HG03469 (cell line): ENCODE results near the gene UBTF.

ENCODE experiments used
- ATAC-seq: cut with Tn5 transposase; IDR thresholded peaks from one replicate; pipeline ENCODE4 v1.9.1; 2021; ENCODE audit warnings: mild to moderate bottlenecking, moderate library complexity, moderate number of reproducible peaks; ENCODE audit not compliant: unreplicated experiment

Gene UBTF

GRCh38 chr17:44214230-44214494, 5.3 kb downstream of the UBTF start:
- no peak for ATAC-seq

- no peak for ATAC-seq
Measured at GRCh38 chr17:44213403-44214229, 5.9 kb downstream of the UBTF start.

GRCh38 chr17:44212507-44213402, 6.7 kb downstream of the UBTF start:
- no peak for ATAC-seq

- ATAC-seq, result no peak
Measured at GRCh38 chr17:44211281-44212265, 7.9 kb downstream of the UBTF start.

GRCh38 chr17:44210342-44211192, 8.9 kb downstream of the UBTF start:
- peak; percentile 50 for ATAC-seq

- ATAC-seq, result no peak
Measured at GRCh38 chr17:44209786-44210341, 9.6 kb downstream of the UBTF start.

GRCh38 chr17:44207743-44208142, 11.7 kb downstream of the UBTF start:
- no peak for ATAC-seq

- ATAC-seq, result no peak
Measured at GRCh38 chr17:44207319-44207718, 12.2 kb downstream of the UBTF start.

- ATAC-seq, result no peak
Measured at GRCh38 chr17:44206825-44207155, 12.7 kb downstream of the UBTF start.

GRCh38 chr17:44205962-44206824, 13.3 kb downstream of the UBTF start:
- ATAC-seq, result no peak

GRCh38 chr17:44204441-44204882, 15.0 kb downstream of the UBTF start:
- no peak for ATAC-seq

- ATAC-seq, result no peak
Measured at GRCh38 chr17:44203731-44204440, 15.6 kb downstream of the UBTF start.

- ATAC-seq, result no peak
Measured at GRCh38 chr17:44202756-44203155, 16.7 kb downstream of the UBTF start.

GRCh38 chr17:44200478-44201155, 18.9 kb downstream of the UBTF start:
- no peak for ATAC-seq

GRCh38 chr17:44199553-44200477, 19.7 kb downstream of the UBTF start, which contains the start of gene ATXN7L3:
Gene ATXN7L3 (minus strand): TSS chr17:44199884. CDS start chr17:44198070, 1,814 bp downstream.
- ATAC-seq, result peak; percentile 43
